ENCODE measurements around the gene SULT2B1.

SULT2B1 gene

GRCh38 chr19:48633148-48634035, 81.4 kb downstream of the SULT2B1 start:
- TF ChIP-seq GATA3 (IDR thresholded peaks at IDR 0.05; ENCODE audit: low read depth, low read length) (no peak), GATA2 (IDR thresholded peaks at IDR 0.05; ENCODE audit: low read depth, low read length) (no peak)

DNA sequence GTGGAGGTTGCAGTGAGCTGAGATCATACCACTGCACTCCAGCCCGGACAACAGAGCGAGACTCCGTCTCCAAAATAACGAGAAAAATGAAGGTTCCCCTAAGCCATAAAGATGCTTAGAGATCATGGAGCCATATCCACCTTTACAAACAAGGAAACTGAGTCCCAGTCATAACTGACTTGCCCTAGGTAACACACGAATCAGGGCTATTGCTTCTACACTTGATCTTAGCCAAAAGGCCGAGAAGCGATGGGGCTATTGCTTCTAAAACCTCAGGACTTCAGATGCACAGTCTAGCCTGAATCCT, 82.0 kb downstream of the SULT2B1 start:
- TF ChIP-seq GATA2 (IDR thresholded peaks at IDR 0.05; ENCODE audit: low read depth, low read length) (no peak), GATA3 (IDR thresholded peaks at IDR 0.05; ENCODE audit: low read depth, low read length) (no peak)

GRCh38 chr19:48634424-48635262, 82.7 kb downstream of the SULT2B1 start:
- TF ChIP-seq GATA2 (IDR thresholded peaks at IDR 0.05; ENCODE audit: low read depth, low read length) (no peak), GATA3 (IDR thresholded peaks at IDR 0.05; ENCODE audit: low read depth, low read length) (no peak)

DNA sequence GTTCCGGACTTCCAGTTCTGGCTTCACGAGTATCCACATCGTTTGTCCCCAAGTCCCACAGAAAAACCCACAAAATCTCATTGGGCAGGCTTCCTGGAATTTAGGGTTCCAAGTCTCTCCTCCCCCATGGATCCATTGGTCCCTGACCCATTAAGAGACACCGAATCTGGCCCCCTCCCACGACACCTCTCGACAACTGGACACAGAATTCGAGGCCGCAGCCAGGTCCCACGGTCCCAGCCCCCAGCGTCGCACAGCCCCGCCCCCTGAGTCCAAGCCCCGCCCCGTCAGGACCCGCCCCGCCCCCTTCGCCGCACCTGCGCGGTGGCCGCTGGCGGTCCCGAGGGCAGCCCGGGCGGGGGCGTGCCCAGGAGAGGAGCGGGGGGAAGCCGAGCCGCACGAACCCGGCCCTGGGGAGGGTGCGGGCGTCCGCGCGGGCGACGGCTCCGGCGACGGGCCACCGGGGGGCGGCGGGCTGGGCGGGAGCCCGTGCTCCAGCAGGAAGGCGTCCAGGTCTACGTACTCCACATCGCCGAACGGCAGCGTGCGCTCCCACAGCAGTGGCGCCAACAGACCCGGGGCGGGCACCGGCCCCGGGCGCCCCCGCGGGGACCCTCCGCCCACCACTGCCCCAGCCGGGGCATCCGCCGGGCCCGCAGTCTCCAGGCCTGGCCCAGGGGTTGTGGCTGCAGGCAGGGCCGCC, 83.4 kb downstream of the SULT2B1 start:
- no peak for TF ChIP-seq GATA2 (IDR thresholded peaks at IDR 0.05; ENCODE audit: low read depth, low read length)

- no peak for TF ChIP-seq GATA3 (IDR thresholded peaks at IDR 0.05; ENCODE audit: low read depth, low read length)
- no peak for TF ChIP-seq GATA2 (IDR thresholded peaks at IDR 0.05; ENCODE audit: low read depth, low read length)
Observed at GRCh38 chr19:48635966-48636858, 84.2 kb downstream of the SULT2B1 start.

- TF ChIP-seq GATA3 (IDR thresholded peaks at IDR 0.05; ENCODE audit: low read depth, low read length), result no peak
- TF ChIP-seq GATA2 (IDR thresholded peaks at IDR 0.05; ENCODE audit: low read depth, low read length), result no peak
Observed at GRCh38 chr19:48636859-48637448, 85.0 kb downstream of the SULT2B1 start, which contains the start of gene DBP. DBP (minus strand) TSS chr19:48637379; CDS start chr19:48636994, 385 bp downstream.

DNA sequence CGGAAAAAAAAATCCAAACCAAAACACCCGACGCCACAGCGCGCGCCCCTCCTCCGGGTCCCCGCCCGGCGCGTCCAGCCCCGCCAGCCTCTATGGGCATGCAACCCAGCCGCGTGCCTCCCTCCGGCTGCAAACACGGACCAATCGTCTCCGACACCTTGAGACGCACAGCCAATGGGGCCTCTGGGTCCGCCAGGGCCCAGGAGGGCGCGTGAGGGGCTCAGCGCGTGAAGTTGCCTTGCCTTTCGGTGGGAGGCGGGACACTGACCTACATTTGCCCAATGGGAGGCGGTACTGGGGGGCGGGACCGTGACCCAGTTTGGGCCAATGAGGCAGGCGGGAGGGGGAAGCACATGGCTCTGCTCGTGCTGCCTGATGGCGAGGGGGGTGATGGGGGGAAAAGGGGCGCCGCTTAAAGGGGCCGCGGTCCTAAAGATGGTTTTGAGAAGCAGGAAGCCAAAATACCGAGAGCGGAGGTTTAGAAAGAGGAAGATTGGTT, 85.5 kb downstream of the SULT2B1 start:
- no peak for TF ChIP-seq GATA2 (IDR thresholded peaks at IDR 0.05; ENCODE audit: low read depth, low read length)
- no peak for TF ChIP-seq GATA3 (IDR thresholded peaks at IDR 0.05; ENCODE audit: low read depth, low read length)

GRCh38 chr19:48637948-48638830, 86.2 kb downstream of the SULT2B1 start:
- TF ChIP-seq GATA3 (IDR thresholded peaks at IDR 0.05; ENCODE audit: low read depth, low read length) (no peak), GATA2 (IDR thresholded peaks at IDR 0.05; ENCODE audit: low read depth, low read length) (no peak)

- TF ChIP-seq GATA3 (IDR thresholded peaks at IDR 0.05; ENCODE audit: low read depth, low read length), result no peak
- no peak for TF ChIP-seq GATA2 (IDR thresholded peaks at IDR 0.05; ENCODE audit: low read depth, low read length)
Observed at GRCh38 chr19:48638831-48639381, 86.9 kb downstream of the SULT2B1 start.

DNA sequence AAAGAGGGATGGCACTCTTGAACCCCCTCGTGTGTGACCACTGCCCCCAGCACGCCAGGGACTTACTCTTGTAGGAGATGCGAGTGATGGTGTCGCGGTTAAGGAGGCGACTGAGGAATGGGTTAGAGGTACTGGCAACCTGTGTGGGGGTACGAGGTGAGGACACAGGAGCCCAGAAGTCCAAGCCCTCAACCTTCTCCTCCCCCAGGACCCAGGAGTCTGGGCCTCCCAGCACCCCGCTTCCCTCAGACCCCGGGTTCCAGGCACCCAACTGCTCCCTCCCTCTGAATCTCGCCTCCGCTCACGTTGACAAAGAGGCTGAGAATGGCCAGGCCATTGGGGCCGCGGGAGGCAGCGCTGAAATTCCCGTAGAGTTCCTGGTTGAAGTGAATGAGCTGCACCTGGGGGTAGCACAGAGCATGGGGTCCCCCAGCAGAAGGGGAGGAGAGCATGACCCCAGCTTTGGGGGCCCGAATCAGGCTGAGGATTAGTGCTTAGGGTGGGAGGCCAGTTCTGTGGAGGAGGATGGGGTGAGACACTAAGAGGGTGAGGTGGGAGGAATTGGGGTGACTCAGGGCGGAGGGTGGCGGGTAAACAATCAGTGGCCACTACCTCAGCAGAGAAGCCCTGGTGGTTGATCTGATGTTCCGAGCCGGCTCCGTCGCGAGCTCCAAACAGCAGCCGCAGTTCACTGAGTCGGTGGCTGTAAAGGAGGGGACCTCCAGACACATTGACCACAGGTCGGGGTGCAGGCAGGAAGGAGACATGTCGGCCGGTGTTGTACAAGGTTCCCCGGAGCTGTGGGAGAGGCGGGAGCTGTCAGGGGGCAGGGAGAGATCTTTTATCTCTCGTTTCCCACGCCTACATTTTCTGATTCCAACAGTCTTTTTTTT, 87.8 kb downstream of the SULT2B1 start:
- no peak for TF ChIP-seq GATA3 (IDR thresholded peaks at IDR 0.05; ENCODE audit: low read depth, low read length)

- TF ChIP-seq GATA2 (IDR thresholded peaks at IDR 0.05; ENCODE audit: low read depth, low read length), result no peak
- TF ChIP-seq GATA3 (IDR thresholded peaks at IDR 0.05; ENCODE audit: low read depth, low read length), result no peak
Observed at GRCh38 chr19:48641850-48642249, 89.9 kb downstream of the SULT2B1 start.

All from SH-SY5Y (cell line).